Thyroid gland (tissue), 4 donors: ENCODE measurements around the gene TFF2.

Experiments
- CTCF ChIP-seq, 6 experiments: fragments of 200-600 bp in 3 of 6; fragments of 450-650 bp in 3 of 6; sonication (generic) in 3 of 6; IDR thresholded peaks; one replicate each; pipeline ENCODE4 v1.5.1; 2016 to 2019; ENCODE audit warnings: antibody characterized with exemption in 6 of 6, mild to moderate bottlenecking in 2 of 6, inconsistent platforms in 1 of 6, moderate library complexity in 1 of 6
- POLR2A ChIP-seq, 2 donors: fragments of 450-650 bp; IDR thresholded peaks; one replicate each; pipeline ENCODE4 v1.6.1; 2017; ENCODE audit warnings: antibody characterized with exemption in 2 of 2, mild to moderate bottlenecking in 2 of 2, moderate library complexity in 1 of 2

GRCh38 chr21:42349420-42350317 lies 1.1 kb downstream of the TFF2 start:
- TF ChIP-seq POLR2A (IDR thresholded peaks at IDR 0.05): no peak
- no peak for TF ChIP-seq CTCF (IDR thresholded peaks at IDR 0.05)
